GM19238 (cell line): ENCODE results near the gene SPOUT1.
"Not testable (repeated sequence)": the region's sequence is repeated elsewhere in the genome, so short reads cannot be mapped to it uniquely, and the experiment has no call there.

Source experiments
- DNase-seq: peaks from one replicate; pipeline ENCODE4 v3.0.0; 2011; ENCODE audit warnings: low spot score; ENCODE audit not compliant: insufficient read length

Gene SPOUT1

DNA sequence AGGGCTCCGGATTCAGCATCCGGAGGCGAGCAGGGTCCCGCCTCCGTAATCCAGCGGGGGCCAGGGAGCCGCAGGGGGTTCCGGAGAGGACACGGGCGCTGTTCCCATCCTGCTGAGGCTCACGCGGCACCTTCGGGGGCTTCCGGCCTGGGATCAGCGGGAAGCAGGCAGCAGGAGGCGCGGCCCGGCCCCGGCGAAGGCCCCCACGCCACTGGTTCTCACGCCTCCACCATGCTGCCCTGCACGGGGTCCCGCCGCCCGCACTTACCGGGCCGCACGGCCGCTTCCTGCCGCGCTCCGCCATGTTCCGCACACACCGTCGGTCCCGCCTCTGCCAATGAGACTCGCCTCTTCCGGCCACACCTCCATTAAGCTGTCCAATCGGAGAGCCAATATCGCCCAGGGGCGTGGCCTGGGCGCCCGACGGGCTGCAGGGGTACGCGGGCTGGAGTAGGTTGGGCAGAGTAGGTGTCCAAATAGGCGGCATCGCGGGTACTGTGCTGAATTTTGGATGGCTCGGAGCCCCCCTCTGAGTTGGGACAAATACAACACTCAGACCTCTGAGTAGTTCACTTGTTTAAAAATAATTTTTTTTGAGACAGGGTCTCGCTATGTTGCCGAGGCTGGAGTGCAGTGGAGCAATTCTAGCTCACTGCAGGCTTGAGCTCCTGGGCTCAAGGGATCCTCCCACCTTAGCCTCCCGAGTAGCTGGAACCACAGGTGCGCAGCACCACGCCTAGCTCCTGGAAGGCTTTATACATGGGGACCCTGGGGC lies at the start of gene SPOUT1:
SPOUT1 (minus strand) TSS at position 318 of the 775 bp plus-strand sequence; CDS start at position 304, 14 bp downstream.
- peak; percentile 99 for DNase-seq

GRCh38 chr9:128877852-128878251 lies 48.3 kb upstream of the SPOUT1 start:
- no peak for DNase-seq

- not testable (repeated sequence) for DNase-seq
Observed at GRCh38 chr9:128870941-128871265, 41.3 kb upstream of the SPOUT1 start.

- DNase-seq: no peak
Observed at GRCh38 chr9:128870128-128870940, 40.7 kb upstream of the SPOUT1 start.

- peak; percentile 78 for DNase-seq
Observed at GRCh38 chr9:128863647-128864046, 34.1 kb upstream of the SPOUT1 start.

GRCh38 chr9:128862401-128862851 lies 32.8 kb upstream of the SPOUT1 start:
- no peak for DNase-seq

- no peak for DNase-seq
Observed at GRCh38 chr9:128861501-128861900, 31.9 kb upstream of the SPOUT1 start.

DNA sequence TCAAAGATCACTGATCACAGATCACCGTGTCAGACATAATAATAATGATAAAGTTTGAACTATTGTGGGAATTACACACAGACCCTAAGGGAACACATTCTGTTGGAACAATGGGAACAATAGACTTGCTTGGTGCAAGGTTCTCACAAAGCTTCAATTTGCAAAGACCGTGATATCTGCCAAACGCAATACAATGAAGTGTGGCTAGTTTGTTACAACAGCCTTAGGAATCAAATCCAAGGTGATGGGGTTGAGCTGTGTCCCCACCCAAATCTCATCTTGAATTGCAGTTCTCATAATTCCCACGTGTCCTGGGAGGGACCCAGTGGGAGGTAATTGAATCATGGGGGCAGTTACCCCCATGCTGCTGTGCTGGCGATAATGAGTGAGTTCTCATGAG lies 31.3 kb upstream of the SPOUT1 start:
- DNase-seq: no peak

GRCh38 chr9:128858476-128858875 lies 28.9 kb upstream of the SPOUT1 start:
- DNase-seq: not testable (repeated sequence)

GRCh38 chr9:128854454-128854853 lies 24.9 kb upstream of the SPOUT1 start:
- DNase-seq: not testable (repeated sequence)

DNA sequence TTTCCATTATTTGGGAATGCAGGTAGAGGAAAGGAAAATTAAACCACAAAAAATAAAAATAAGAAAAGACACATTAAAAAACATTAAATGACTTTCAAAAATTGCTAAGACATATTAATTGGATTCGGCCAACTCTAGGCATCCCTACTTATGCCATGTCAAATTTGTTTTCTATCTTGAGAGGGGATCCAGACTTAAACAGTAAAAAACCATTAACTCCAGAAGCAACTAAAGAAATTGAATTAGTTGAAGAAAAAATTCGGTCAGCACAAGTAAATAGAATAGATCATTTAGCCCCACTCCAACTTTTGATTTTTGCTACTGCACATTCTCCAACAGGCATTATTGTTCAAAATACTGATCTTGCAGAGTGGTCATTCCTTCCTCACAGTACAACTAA lies 23.1 kb upstream of the SPOUT1 start:
- not testable (repeated sequence) for DNase-seq

DNA sequence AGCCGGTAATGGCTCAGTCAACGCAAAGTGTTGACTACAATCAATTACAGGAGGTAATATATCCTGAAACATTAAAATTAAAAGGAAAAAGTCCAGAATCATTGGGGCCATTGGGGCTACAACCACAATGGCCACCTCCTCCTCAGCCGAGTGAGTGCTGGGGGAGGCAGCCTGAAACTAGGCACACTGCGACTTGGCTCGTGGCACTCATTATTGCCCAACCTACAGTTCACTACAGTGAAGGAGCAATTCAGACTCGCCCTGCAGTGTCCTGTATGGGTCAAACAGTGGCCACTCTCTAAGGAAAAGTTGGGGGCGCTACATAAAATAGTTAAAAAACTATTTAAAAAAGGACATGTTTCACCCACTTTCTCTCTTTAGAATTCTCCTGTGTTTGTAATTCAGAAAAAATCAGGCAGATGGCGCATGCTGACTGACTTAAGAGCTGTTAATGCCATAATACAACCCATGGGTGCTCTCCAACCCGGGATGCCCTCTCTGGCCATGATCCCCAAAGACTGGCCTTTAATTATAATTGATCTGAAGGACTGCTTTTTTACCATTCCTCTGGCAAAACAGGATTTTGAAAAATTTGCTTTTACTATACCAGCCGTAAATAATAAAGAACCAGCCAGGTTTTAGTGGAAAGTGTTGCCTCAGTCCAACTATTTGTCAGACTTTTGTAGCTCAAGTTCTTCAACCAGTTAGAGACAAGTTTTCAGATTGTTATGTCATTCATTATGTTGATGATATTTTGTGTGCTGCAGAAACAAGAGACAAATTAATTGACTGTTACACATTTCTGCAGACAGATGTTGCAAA lies 22.4 kb upstream of the SPOUT1 start:
- not testable (repeated sequence) for DNase-seq

- not testable (repeated sequence) for DNase-seq
Observed at GRCh38 chr9:128851024-128851423, 21.4 kb upstream of the SPOUT1 start.

- DNase-seq: no peak
Observed at GRCh38 chr9:128847803-128848202, 18.2 kb upstream of the SPOUT1 start.

DNA sequence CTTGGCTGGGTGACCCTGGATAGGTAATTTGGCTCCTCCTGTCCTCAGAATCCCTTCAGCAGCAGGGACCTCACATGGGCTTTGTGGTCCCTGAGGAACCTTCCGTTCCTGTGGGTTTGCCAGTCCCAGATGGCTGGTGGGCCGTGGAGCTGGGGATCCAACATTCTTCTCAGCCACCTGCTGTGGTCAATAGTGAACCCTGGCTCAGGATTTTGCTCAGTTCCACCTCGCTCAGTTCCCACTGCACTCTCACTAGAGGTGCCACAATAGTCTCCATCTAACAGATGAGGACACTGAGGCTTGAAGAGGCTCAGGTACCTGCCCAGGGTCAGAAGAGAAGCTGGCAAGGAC lies 17.1 kb upstream of the SPOUT1 start:
- no peak for DNase-seq

GRCh38 chr9:128845186-128845931 lies 15.8 kb upstream of the SPOUT1 start:
- no peak for DNase-seq

DNA sequence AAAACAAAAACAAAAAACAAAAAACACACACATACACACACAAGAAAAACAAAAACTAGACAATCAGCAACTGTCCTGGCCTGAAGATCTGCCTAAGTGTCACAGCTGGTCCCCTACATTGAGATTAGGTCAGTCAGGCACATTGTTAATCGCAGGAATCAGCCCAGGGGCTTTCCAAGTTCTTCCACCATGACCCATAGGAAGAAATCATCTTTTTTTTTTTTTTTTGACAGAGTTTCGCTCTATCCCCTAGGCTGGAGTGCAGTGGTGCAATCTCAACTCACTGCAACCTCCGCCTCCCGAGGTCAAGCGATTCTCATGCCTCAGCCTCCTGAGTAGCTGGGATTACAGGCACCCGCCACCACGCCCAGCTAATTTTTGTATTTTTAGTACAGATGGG lies 13.6 kb upstream of the SPOUT1 start:
- not testable (repeated sequence) for DNase-seq

DNA sequence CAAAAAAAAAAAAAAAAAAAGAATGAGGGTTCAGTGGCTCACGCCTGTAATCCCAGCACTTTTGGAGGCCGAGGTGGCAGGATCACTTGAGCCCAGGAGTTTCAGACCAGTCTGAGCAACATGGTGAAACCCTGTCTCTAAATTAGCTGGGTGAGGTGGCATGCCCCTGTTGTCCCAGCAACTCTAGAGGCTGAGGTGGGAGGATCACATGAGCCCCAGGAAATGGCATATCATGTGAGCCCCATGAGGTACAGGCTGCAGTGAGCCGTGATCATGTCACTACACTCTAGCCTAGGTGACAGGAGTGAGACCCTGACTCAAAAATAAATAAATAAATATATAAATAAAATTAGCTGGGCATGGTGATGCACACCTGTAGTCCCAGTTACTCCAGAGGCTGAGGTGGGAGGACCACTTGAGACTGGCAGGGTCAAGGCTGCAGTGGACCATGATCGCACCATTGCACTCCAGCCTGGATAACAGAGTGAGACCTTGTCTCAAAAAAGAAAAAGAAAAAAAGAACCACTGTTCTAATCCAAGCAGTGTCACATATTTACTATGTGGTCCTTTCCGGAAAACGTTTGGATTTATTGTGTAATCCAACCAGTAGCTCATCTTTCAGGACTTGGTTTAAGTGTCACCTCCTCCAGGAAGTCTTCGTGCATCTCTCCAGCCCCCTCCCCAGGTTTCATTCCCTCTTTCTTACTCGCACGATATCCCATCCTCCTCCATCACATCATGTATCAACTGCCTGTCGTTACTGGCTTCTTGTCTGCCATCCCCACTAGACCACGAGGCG lies 12.3 kb upstream of the SPOUT1 start:
- DNase-seq: no peak

DNA sequence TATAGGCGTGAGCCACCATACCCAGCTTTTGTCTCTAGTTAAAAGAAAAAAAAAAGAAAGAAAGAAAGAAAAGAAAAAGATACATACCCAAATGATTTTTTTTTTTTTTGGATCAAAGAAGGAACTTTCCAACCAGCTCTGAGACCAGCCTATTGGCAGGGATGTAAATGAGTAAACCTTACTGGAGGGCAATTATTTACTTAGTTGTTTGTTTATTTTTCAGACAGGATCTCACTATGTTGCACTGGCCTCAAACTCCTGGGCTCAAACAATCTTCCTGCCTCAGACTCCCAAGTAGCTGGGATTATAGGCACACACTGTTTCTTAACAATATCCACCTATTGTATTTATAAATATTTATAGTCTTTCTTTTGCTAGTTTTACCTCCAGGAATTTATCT lies 10.9 kb upstream of the SPOUT1 start:
- DNase-seq: no peak

GRCh38 chr9:128838338-128838737 lies 8.7 kb upstream of the SPOUT1 start:
- DNase-seq: no peak
